ENCODE data around the gene STK32A. TPM values are rescaled to one million over a fixed set of nuclear protein-coding genes. Genes with fewer than 3 reads are reported as not detected.
"Not testable (repeated sequence)": the region's sequence is repeated elsewhere in the genome, so short reads cannot be mapped to it uniquely, and the experiment has no call there.

Gene STK32A
- not detected in 2 replicates for total RNA-seq (2014; rRNA removed; shearing (Covaris generic))

GRCh38 chr5:147234825-147235635 lies at the start of gene STK32A:
TSS of gene STK32A (plus strand) at chr5:147235026. CDS start at chr5:147239635, 4,609 bp downstream.
- DNase-seq (ENCODE audit: low spot score): no peak

DNA sequence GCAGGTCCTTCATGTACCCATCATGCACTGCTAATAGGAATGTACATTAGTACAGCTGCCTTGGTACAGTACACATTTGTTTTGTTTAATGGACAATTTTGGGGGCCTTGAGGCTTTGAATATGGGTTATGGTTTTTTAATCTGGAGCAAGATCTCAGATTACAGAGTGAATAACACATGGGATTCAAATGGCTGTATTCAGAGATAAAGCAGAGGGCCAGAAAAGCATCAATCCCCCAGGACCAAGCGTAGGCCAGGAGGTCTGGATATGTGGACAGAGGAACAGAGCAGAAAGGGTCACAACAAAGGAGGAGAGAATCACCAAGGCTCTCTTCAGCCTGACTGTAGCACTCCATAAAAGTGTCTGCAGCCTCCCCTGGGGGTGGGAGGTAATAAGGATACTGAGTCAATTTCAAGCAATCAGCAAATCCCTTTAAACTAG lies 47.7 kb upstream of the STK32A start:
- no peak for DNase-seq (ENCODE audit: low spot score)

DNA sequence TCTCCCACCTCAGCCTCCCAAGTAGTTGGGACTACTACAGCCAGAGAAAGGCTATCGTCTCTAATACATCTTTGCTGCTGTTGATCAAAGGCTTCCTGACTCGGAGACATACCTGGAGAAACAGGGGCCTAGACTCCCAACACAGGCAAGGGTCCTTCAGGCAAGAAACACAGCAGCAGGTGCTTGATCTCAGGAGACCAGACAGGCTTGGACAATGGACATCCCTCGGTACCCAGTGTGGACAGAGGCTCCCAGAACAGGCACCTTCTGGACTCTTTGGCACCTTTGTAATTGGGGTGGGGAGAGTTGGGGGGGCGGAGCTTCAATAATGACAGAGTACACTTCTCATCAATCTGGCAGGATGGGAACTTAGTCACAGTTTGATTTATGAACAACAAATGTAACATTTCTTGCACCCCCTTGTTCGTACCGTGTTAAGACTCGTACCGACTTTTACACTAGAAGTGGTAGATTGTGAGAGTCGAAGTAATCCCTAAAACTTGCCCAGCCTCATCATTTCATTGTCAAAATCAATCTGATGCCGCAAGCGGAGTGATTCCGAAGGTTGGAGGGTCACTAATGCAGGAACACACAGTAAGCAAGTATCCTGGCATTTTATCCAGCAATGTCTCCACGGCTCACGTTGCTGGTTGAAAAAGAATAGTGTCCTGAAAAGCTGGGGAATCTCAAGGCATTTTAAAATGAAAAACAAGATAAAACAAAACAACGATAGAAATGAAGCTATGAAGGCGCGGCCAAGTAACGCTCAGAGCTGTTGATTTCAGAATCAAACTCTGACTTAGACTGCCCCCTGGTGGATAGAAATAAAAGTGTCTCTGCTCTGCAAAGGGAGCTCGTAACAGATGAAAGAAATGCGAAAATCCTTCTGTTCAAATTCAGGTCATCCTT lies 46.4 kb upstream of the STK32A start:
- peak; percentile 84 for DNase-seq (ENCODE audit: low spot score)

DNA sequence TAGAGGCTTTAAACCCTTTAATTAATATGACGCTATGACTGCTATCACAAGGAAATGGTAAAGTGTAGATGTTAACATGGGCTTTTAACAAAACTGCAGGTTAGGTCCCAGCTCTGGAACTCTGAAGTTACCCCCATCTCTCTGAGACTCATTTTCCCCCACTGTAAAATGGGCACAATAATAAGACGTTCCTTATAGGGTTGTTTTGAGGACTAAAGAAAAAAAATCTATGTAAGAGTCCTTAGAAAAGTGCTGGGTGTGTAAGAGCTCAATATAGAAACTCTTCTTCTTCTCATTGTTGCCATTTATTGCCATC lies 45.8 kb upstream of the STK32A start:
- DNase-seq (ENCODE audit: low spot score): no peak

- DNase-seq (ENCODE audit: low spot score): no peak
These were observed 44.5 kb upstream of the STK32A start for GRCh38 chr5:147190331-147190730.

GRCh38 chr5:147193123-147193522 lies 41.7 kb upstream of the STK32A start:
- no peak for DNase-seq (ENCODE audit: low spot score)

GRCh38 chr5:147200004-147200403 lies 34.8 kb upstream of the STK32A start:
- no peak for DNase-seq (ENCODE audit: low spot score)

DNA sequence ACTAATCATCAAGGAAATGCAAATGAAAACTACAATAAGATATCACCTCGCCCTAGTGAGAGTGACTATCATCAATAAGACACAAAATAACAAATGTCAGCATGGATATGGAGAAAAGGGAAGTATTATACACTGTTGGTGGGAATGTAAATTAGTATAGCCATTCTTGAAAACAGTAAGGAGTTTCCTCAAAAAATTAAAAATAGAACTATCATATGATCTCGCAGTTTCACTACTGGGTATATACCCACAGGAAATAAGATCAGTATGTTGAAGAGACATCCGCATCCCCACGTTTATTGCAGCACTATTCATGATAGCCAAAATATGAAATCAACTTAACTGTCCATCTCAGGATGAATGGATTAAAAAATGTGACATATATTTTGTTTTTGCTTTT lies 31.6 kb upstream of the STK32A start:
- DNase-seq (ENCODE audit: low spot score): no peak

- no peak for DNase-seq (ENCODE audit: low spot score)
These were observed 30.2 kb upstream of the STK32A start for GRCh38 chr5:147204576-147204975.

DNA sequence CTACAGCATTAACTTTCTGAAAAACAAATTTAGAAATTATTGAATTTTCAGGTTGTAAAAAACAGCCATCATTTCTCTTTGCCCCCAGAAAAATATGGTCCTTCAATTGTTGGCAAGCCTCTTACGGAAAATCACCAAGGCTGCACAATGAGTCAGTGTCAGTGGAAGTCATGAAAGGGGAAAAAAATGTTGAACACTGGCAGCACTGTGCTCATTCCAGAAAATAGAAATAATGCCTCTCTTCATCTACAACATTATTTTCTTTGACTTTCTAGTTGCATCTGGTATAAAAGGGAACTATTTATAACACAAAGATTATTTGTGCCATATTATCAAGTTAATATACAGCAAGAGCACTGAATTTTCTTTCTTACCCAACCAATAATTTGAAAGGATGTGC lies 26.7 kb upstream of the STK32A start:
- DNase-seq (ENCODE audit: low spot score): no peak

DNA sequence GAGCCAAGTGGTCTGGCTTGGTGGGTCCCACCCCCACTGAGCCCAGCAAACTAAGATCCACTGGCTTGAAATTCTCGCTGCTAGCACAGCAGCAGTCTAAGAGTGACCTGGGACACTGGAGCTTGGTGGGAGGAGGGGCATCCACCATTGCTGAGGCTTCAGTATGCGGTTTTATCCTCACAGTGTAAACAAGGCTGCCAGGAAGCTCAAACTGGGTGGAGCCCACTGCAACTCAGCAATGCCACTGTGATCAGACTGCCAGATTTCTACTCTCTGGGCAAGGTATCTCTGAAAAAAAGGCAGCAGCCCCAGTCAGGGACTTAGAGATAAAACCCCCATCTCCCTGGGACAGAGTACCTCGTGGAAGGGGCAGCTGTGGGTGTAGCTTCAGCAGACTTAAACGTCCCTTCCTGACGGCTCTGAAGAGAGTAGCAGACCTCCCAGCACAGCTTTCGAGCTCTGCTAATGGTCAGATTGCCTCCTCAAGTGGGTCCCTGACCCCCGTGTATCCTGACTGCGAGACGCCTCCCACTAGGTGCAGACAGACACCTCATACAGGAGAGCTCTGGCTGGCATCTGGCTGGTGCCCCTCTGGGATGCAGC lies 18.2 kb upstream of the STK32A start:
- peak; percentile 75 for DNase-seq (ENCODE audit: low spot score)

GRCh38 chr5:147223343-147223742 lies 11.5 kb upstream of the STK32A start:
- DNase-seq (ENCODE audit: low spot score): no peak

- peak; percentile 63 for DNase-seq (ENCODE audit: low spot score)
These were observed 10.7 kb upstream of the STK32A start for GRCh38 chr5:147223948-147224791.

GRCh38 chr5:147225938-147226337 lies 8.9 kb upstream of the STK32A start:
- DNase-seq (ENCODE audit: low spot score): no peak

GRCh38 chr5:147226512-147226911 lies 8.3 kb upstream of the STK32A start:
- DNase-seq (ENCODE audit: low spot score): no peak

DNA sequence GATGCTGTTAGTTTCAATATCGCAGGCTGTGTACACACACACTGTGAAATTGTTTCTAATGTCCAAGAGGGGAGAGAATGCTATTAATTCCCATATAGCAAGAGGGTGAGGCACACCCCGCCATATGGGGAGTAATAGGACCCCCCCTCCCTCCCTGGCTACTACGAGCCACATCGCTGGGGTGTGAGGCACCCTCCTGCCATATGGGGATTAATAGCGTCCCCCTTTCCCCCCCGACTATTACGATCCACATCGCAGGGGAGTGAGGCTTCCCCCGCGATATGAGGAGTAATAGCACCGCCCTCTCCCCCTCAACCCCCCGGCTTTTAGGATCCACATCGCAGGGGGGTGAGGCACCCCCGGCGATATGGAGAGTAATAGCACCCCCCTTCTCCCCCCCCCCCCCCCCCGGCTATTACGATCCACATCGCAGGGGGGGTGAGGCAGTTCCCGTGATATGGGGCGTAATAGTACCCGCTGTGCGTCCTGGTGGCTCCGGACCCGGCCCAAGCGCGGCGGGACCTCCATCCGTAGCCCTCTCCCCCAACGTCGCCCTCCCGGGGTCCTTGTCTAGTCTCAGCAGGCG lies 494 bp upstream of the STK32A start:
- no peak for DNase-seq (ENCODE audit: low spot score)

- no peak for DNase-seq (ENCODE audit: low spot score)
These were observed 5.6 kb downstream of the STK32A start for GRCh38 chr5:147240266-147240985.

GRCh38 chr5:147243238-147243637 lies 8.4 kb downstream of the STK32A start:
- DNase-seq (ENCODE audit: low spot score): not testable (repeated sequence)

GRCh38 chr5:147245381-147246165 lies 10.7 kb downstream of the STK32A start:
- no peak for DNase-seq (ENCODE audit: low spot score)
